Measurements from ENCODE around the gene LRRC56. TPM values are rescaled to one million over a fixed set of nuclear protein-coding genes. Genes with fewer than 3 reads are reported as not detected.
A peak's percentile ranks its signal among the peaks of the same experiment; 100 is the strongest.

LRRC56 gene
- total RNA-seq, 1 donor from 2014 or later = 2.0 TPM

- DNase-seq (ENCODE audit: low read depth) = no peak
Measured at GRCh38 chr11:574632-575312, 37.4 kb downstream of the LRRC56 start.

GRCh38 chr11:575313-575995 lies 38.1 kb downstream of the LRRC56 start:
- no peak for DNase-seq (ENCODE audit: low read depth)

GRCh38 chr11:575996-576768 lies 38.9 kb downstream of the LRRC56 start, which contains the start of gene PHRF1:
TSS of gene PHRF1 (plus strand) at chr11:576470. CDS start at chr11:581513, 5,043 bp downstream.
- DNase-seq (ENCODE audit: low read depth) = peak; percentile 80

- no peak for DNase-seq (ENCODE audit: low read depth)
Measured at GRCh38 chr11:576811-577610, 39.7 kb downstream of the LRRC56 start.

- DNase-seq (ENCODE audit: low read depth) = no peak
Measured at GRCh38 chr11:577611-577894, 40.2 kb downstream of the LRRC56 start.

GRCh38 chr11:578276-579035 lies 41.1 kb downstream of the LRRC56 start:
- DNase-seq (ENCODE audit: low read depth) = no peak

GRCh38 chr11:579830-580601 lies 42.7 kb downstream of the LRRC56 start:
- DNase-seq (ENCODE audit: low read depth) = peak; percentile 29

GRCh38 chr11:581342-581741 lies 44.0 kb downstream of the LRRC56 start:
- DNase-seq (ENCODE audit: low read depth) = no peak

- DNase-seq (ENCODE audit: low read depth) = no peak
Measured at GRCh38 chr11:581752-582151, 44.4 kb downstream of the LRRC56 start.

- DNase-seq (ENCODE audit: low read depth) = no peak
Measured at GRCh38 chr11:584287-584686, 47.0 kb downstream of the LRRC56 start.

- DNase-seq (ENCODE audit: low read depth) = no peak
Measured at GRCh38 chr11:586376-587316, 49.3 kb downstream of the LRRC56 start.

- no peak for DNase-seq (ENCODE audit: low read depth)
Measured at GRCh38 chr11:587546-587945, 50.2 kb downstream of the LRRC56 start.

- peak; percentile 85 for DNase-seq (ENCODE audit: low read depth)
Measured at GRCh38 chr11:587978-588380, 50.7 kb downstream of the LRRC56 start.

GRCh38 chr11:589798-590197 lies 52.5 kb downstream of the LRRC56 start:
- DNase-seq (ENCODE audit: low read depth) = no peak

GRCh38 chr11:590997-591396 lies 53.7 kb downstream of the LRRC56 start:
- DNase-seq (ENCODE audit: low read depth) = no peak

- DNase-seq (ENCODE audit: low read depth) = no peak
Measured at GRCh38 chr11:592501-592900, 55.2 kb downstream of the LRRC56 start.

GRCh38 chr11:592918-593317 lies 55.6 kb downstream of the LRRC56 start:
- DNase-seq (ENCODE audit: low read depth) = no peak

GRCh38 chr11:593347-593746 lies 56.0 kb downstream of the LRRC56 start:
- no peak for DNase-seq (ENCODE audit: low read depth)

- no peak for DNase-seq (ENCODE audit: low read depth)
Measured at GRCh38 chr11:595400-595799, 58.1 kb downstream of the LRRC56 start.
